Activated T-cell treated with anti-CD3 and anti-CD28 coated beads, Interleukin-2, amount 50 U/mL, for 1 hour (primary cell): ENCODE results near the gene KCNMA1.

ENCODE experiments used
- DNase-seq: peaks from one replicate; pipeline ENCODE4 v3.0.0-alpha.2; 2020

Gene KCNMA1

DNA sequence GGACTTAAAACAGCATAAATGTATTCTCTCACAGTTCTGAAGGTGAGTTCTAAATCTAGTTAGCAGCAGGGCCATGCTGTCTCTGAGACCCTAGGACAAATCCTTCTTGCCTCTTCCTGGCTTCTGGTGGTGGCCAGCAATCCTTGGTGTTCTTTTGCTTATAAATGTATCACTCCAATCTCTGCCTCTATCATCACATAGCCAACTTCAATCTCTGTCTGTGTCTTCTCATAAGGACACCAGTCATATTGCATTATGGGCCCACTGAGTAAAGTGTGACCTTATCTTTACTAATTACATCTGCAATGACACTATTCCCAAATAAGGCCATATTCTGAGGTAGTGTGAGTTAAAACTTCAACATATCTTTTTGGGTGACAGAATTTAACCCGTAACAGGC, 778.9 kb downstream of the KCNMA1 start:
- DNase-seq = no peak

GRCh38 chr10:76840802-76841201, 796.8 kb downstream of the KCNMA1 start:
- no peak for DNase-seq

DNA sequence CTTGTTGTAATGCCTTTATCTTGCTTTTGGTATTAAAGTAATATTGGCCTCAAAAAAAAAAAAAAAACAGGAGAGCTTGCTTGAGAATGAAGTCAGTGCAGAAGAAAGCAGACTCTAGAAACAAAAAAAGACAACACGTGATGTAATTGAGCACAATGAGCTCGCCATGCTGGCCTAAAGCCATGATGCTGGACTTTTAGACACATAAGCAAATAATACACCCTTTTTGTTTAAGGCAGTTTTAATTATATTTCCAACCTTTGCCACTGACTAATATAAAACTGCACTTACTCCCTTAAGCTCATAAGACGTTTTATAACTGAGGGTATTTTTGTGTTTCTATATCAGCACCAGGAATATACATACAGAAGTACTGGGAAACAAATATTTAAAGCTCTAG, 798.3 kb downstream of the KCNMA1 start:
- no peak for DNase-seq

- no peak for DNase-seq
Measured at GRCh38 chr10:76830218-76830617, 807.4 kb downstream of the KCNMA1 start.

DNA sequence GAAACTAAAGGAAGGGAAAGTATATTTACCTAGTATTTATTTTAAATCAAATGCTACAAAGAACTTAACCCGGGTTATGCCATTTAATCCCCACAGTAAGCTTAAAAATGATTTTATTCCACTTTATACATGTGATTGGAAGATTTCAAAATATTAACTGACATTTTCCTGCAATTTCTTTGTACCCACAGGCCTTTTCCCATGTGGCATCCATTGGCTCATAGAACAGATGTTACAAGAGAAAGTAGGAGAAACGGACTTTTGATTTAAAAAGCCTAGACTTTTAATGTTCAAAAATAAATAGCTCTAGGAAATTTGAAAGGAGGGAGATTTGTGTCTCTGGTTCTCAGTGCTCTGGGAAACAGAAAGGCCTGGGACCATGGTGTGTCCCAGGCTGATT, 807.9 kb downstream of the KCNMA1 start:
- no peak for DNase-seq
